Cardiac muscle cell (in vitro differentiated cells and primary cell): ENCODE results near the gene WNT2B. TPM values are rescaled to one million over a fixed set of nuclear protein-coding genes. Genes with fewer than 3 reads are reported as not detected.
A peak's percentile ranks its signal among the peaks of the same experiment; 100 is the strongest.

Experiments
- DNase-seq, 2 donors: peaks; one replicate each; pipeline versions ENCODE4 v3.0.0 to v3.0.0-alpha.2; 2010 to 2017; ENCODE audit warnings: low read depth in 1 of 2, low spot score in 1 of 2
- H3K27ac ChIP-seq: fragments of 200-600 bp; sonication (generic); 2 replicates; pipeline ENCODE4 v1.5.1; 2016
- H3K27me3 ChIP-seq: fragments of 200-600 bp; sonication (generic); 2 replicates; pipeline ENCODE4 v1.6.0; 2016; ENCODE audit warnings: control low read depth
- H3K36me3 ChIP-seq: fragments of 200-600 bp; sonication (generic); 2 replicates; pipeline ENCODE4 v1.5.1; 2016; ENCODE audit warnings: control low read depth
- H3K4me1 ChIP-seq: fragments of 200-600 bp; sonication (generic); 2 replicates; pipeline ENCODE4 v1.8.1; 2017; ENCODE audit warnings: low read depth, mild to moderate bottlenecking, mixed run types
- H3K4me3 ChIP-seq: fragments of 200-600 bp; sonication (generic); 2 replicates; pipeline ENCODE4 v1.5.1; 2016; ENCODE audit warnings: mild to moderate bottlenecking
- H3K9me3 ChIP-seq: fragments of 200-600 bp; sonication (generic); 2 replicates; pipeline ENCODE4 v1.5.1; 2017; ENCODE audit warnings: low read depth, mild to moderate bottlenecking, control low read depth
- CTCF ChIP-seq: IDR thresholded peaks from 2 replicates; pipeline ENCODE4 v1.5.1; 2012; ENCODE audit warnings: low read depth, mild to moderate bottlenecking, low read length
- polyA plus RNA-seq: library from polyadenylated mRNA; unstranded; fragments of >200 nt; fragmentation: Nextera tagmentation; extraction: Ambion mirVana; gene quantifications from 2 replicates; pipeline ENCODE4 v1.2.1, GENCODE V29; 2016
- total RNA-seq: library from RNA; depleted of rRNA; stranded (reverse); fragments of >200 nt; gene quantifications from 2 replicates; pipeline ENCODE4 v1.2.3, GENCODE V29; 2016

Gene WNT2B
- total and polyA plus RNA-seq, 2 experiments from 2014 or later: 1.1 to 1.2 TPM

DNA sequence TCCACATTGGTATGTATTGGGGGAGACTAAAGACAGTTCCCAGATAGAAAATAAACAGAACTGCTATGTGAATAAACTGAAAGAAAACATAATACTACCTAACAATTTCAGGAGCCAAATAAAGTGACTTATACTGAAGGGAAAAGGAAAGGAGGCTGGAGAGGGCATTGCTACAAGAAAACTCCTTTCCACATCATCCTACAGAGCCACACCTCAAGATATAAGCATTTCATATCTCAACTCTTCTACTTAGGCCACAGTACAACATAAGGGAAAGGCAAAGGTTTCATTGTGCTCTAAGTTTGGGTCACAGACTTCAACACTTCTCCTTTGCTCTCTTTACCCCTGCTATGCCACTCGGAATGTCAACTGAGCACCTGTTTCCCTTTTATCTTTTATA lies 55.3 kb downstream of the WNT2B start:
- H3K4me1 ChIP-seq: no peaks in the 10 kb centered on the region
- no peak overlapping the region for H3K27ac ChIP-seq
- TF ChIP-seq CTCF: no peak
- no peak for DNase-seq
- H3K9me3 ChIP-seq: no peaks in the 10 kb centered on the region
- no peaks in the 10 kb centered on the region for H3K27me3 ChIP-seq
- peaks cover 4% of the 10 kb centered on the region for H3K36me3 ChIP-seq
- no peak overlapping the region for H3K4me3 ChIP-seq

DNA sequence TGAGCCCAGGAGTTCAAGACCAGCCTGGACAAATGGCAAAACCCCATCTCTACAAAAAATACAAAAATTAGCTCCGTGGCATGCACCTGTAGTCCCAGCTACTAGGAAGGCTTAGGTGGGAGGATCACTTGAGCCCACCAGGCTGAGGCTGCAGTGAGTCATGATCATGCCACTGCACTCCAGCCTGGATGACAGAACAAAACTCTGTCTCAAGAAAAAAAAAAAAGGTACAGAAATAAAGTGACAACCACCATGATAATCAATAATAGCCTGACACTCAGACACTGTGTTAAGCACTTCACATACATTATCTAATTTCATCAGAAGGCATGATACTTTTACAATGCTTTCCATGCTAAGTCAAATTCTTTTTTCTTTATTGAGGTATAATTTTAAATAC lies 57.0 kb downstream of the WNT2B start:
- H3K9me3 ChIP-seq: no peaks in the 10 kb centered on the region
- H3K4me3 ChIP-seq: no peak overlapping the region
- no peaks in the 10 kb centered on the region for H3K4me1 ChIP-seq
- H3K27me3 ChIP-seq: no peaks in the 10 kb centered on the region
- H3K27ac ChIP-seq: no peak overlapping the region
- no peak for DNase-seq
- no peak for TF ChIP-seq CTCF
- peaks cover 3% of the 10 kb centered on the region for H3K36me3 ChIP-seq

GRCh38 chr1:112575154-112575804 lies 66.5 kb downstream of the WNT2B start:
- peak in 1 of 2 donors; percentile 95 for DNase-seq
- TF ChIP-seq CTCF: no peak

GRCh38 chr1:112576240-112576639 lies 67.5 kb downstream of the WNT2B start:
- TF ChIP-seq CTCF: no peak
- Histone ChIP-seq H3K4me3 (no peak overlapping the region), H3K27ac (no peak overlapping the region), H3K27me3 (no peaks in the 10 kb centered on the region), H3K9me3 (no peaks in the 10 kb centered on the region), H3K36me3 (peaks cover 40% of the 10 kb centered on the region), H3K4me1 (no peaks in the 10 kb centered on the region)
- DNase-seq: no peak

More at GRCh38 chr1:112575154-112575804, 66.5 kb downstream of the WNT2B start:
- Histone ChIP-seq H3K27ac (no peak overlapping the region), H3K27me3 (no peaks in the 10 kb centered on the region), H3K36me3 (peaks cover 36% of the 10 kb centered on the region), H3K4me1 (no peaks in the 10 kb centered on the region), H3K9me3 (no peaks in the 10 kb centered on the region), H3K4me3 (no peak overlapping the region)

Other genes with a start within 250 kb of the WNT2B start
- 6.4 and 13.1 TPM in 2 replicates for gene CTTNBP2NL, start 112.8 kb upstream of the WNT2B start, total RNA-seq
- gene CTTNBP2NL, start 112.8 kb upstream of the WNT2B start, polyA plus RNA-seq: 9.2 and 14.2 TPM in 2 replicates
- gene ST7L, start 110.2 kb downstream of the WNT2B start, total RNA-seq: 15.5 and 19.7 TPM in 2 replicates
- gene ST7L, start 110.2 kb downstream of the WNT2B start, polyA plus RNA-seq: 26.6 and 27.1 TPM in 2 replicates
- 94.9 and 102 TPM in 2 replicates for gene CAPZA1, start 110.9 kb downstream of the WNT2B start, total RNA-seq
- 122 and 130 TPM in 2 replicates for gene CAPZA1, start 110.9 kb downstream of the WNT2B start, polyA plus RNA-seq
- gene MOV10, start 165.7 kb downstream of the WNT2B start, total RNA-seq: 78.2 and 96.2 TPM in 2 replicates
- gene MOV10, start 165.7 kb downstream of the WNT2B start, polyA plus RNA-seq: 62.0 and 86.0 TPM in 2 replicates
- gene RHOC, start 198.2 kb downstream of the WNT2B start, total RNA-seq: 257 and 311 TPM in 2 replicates
- 265 and 358 TPM in 2 replicates for gene RHOC, start 198.2 kb downstream of the WNT2B start, polyA plus RNA-seq
- gene PPM1J, start 206.4 kb downstream of the WNT2B start, total RNA-seq: 13.2 and 21.9 TPM in 2 replicates
- gene PPM1J, start 206.4 kb downstream of the WNT2B start, polyA plus RNA-seq: 20.1 and 28.6 TPM in 2 replicates